GM11168 (cell line): ENCODE measurements around the gene ZFAND3.
"Not testable (repeated sequence)": the region's sequence is repeated elsewhere in the genome, so short reads cannot be mapped to it uniquely, and the experiment has no call there.

Experiments
- in situ Hi-C: fragments of 300-500 bp; cut with MboI; formaldehyde crosslinking; loops from one replicate; pipeline ENCODE4 v1.12.0; 2022; ENCODE audit warnings: low sequenced_read_pairs; ENCODE audit not compliant: unreplicated experiment

The ZFAND3 gene

DNA sequence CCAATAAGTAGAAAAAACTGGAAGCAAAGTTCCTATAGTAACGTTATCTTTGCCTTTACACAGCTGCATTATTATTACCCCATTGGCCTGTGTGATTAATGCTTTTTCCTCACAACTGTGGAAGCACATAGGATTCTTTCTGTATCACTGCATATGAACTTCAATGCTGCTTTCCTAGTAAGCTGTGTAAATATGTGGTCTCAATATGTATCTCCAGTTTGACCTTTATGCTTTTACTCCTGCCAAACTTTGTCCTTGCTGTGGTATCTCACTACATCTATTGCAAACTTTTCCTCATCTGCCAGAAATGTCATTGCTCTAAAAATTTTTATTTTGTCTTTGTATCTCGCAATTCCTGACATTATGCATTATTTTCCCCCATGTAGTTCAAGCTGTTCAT, 168.6 kb downstream of the ZFAND3 start:
- in situ Hi-C loops = no loop called here

DNA sequence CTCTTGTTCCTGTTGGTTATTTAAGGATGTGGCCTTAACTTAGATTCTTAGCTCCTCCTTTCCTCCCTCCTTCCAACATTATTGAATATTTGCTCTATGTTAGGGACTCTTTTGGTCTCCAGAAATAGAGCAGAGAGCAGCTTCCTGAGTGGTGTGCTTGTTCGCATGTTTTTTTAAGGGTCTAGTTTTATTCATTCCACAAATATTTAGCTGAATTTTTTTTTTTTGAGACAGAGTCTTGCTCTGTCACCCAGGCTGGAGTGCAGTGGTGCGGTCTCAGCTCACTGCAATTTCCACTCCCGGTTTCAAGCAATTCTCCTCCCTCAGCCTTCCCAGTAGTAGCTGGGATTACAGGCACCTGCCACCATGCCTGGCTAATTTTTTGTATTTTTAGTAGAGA, 169.2 kb downstream of the ZFAND3 start:
- in situ Hi-C loops = no loop called here

DNA sequence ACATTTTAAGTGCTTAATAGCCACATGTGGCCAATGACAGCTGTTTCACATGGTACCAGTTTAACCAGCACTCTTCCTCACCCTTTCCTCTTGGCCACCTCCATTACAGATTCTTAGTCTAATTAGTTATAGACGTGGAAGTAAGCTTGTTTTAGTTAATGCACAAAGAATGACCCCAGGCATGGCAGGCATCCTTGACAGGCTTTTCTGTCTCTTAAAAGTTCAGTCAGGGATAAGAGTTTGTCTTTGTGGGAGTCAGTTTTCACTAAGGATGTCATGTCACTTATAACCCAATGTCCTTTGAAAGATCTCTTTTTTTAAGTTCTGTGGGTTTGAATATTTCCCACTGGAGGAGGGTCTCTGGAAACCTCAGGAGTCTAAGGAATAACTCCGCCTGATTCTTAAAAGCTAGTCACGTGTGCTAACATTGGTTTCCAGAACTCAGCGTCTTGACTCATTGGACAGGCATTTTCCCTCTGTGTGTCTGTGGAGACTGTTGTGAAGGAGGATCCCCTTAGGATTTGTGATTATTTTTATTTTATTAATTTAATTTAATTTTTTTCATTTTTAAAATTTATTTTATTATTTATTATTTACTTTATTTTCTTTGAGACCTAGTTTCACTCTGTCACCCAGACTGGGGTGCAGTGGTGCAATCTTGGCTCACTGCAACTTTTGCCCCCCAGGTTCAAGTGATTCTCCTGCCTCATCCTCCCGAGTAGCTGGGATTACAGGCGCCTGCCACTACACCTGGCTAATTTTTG, 171.4 kb downstream of the ZFAND3 start:
- in situ Hi-C loops = no loop called here

- in situ Hi-C loops = no loop called here
Measured at GRCh38 chr6:37992749-37993148, 173.2 kb downstream of the ZFAND3 start.

- in situ Hi-C loops = not testable (repeated sequence)
Measured at GRCh38 chr6:37993194-37993593, 173.7 kb downstream of the ZFAND3 start.

DNA sequence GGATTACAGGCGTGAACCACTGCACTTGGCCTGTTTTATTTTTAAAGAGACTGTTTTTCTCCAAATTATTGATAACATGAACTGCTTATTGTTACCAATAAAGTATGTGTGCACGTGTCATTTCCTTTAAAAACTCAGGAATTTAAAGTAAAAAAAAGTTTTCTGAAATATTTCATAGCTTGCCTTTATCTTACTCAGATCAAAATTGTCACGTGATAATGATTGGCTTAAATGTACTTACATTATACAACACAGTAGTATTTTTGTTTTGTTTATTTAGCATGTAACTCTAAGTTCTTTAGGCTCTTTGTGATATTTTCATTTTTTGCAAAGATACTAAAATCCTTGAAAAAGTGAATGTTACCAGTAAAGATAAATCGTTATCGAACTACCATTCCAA, 174.1 kb downstream of the ZFAND3 start:
- in situ Hi-C loops = no loop called here

DNA sequence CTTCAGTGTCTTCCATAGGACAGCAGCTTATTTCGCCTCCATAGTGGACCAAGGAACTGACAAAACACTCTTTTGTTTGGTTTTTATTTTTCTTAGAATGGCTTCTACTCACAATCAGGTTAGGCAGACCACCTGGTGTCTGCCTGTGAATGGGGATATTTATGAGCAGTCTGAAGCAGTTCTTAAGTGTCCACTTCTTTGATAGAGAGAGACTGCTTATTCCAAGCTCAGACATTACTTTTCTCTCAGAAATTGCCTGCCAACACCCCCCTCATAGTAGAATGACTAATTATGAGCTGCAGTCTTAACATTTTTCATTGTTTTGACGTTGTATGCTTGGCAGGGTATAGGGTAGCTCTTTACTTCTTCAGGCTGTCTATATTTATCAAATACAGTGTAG, 174.7 kb downstream of the ZFAND3 start:
- in situ Hi-C loops = no loop called here

- in situ Hi-C loops = no loop called here
Measured at GRCh38 chr6:37998366-37998765, 178.8 kb downstream of the ZFAND3 start.

GRCh38 chr6:38001386-38001785, 181.9 kb downstream of the ZFAND3 start:
- in situ Hi-C loops = no loop called here

DNA sequence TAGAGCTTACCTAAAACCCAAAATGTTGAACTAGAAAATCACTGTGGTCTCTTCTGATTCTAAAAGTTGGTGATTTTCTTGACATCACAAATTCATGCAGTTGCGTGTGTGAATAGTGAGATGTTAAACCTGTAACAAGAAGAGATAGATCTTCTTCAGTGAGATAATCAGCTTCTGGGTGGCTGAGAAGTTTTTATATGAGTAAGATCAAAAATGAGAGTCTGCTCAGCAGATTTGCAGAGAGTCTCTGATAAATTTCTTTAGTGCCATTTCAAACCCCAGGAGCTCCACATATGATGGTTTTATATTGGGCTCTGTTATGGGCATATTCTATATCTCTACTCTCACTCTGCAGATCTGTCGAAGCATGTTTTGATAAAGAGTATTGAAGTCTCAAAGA, 185.4 kb downstream of the ZFAND3 start:
- in situ Hi-C loops = no loop called here

- in situ Hi-C loops = loop anchor here (10.0 kb wide), 1 partner anchor 217 kb away; no protein-coding TSS in a partner anchor
Measured at GRCh38 chr6:38011937-38012336, 192.4 kb downstream of the ZFAND3 start.

DNA sequence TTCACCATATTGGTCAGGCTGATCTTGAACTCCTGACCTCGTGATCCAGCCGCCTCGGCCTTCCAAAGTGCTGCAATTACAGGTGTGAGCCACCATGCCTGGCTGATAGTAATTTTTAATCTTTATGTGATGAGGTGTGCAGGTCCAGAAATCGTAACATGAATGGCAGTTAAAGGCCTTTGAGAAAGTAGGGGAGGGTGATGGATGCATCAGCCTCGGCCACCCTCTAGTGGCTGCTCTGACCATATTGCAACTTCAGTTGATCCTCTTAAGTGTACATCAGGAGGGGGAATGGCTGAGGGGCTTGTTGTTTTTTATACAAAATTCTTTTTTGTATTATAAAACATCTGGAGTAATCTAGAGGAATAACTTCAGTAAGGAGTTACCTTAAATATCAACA, 193.0 kb downstream of the ZFAND3 start:
- in situ Hi-C loops = loop anchor here (10.0 kb wide), 1 partner anchor 218 kb away; no protein-coding TSS in a partner anchor

GRCh38 chr6:38015341-38015740, 195.8 kb downstream of the ZFAND3 start:
- in situ Hi-C loops = loop anchor here (10.0 kb wide), 1 partner anchor 221 kb away; no protein-coding TSS in a partner anchor

DNA sequence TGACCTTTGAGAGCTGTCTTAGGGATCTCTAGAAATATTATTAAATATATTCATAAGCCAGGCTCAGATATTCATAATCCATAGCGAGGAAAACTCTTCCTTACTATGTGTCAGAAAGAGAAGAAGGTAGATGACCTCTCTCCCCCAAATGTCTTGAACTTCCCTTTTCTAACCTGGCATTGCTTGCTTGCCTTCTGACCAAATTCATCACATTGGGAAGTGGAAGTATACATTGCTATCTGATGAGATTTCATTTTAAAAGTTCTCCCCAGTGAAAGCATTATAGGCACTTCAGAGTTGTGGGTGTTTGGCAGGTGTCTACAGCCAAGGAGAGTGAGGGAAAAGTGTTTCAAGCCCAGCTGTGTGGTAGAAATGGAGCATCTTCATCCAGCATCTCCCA, 197.3 kb downstream of the ZFAND3 start:
- in situ Hi-C loops = loop anchor here (10.0 kb wide), 1 partner anchor 222 kb away; no protein-coding TSS in a partner anchor

- in situ Hi-C loops = loop anchor here (10.0 kb wide), 1 partner anchor 224 kb away; no protein-coding TSS in a partner anchor
Measured at GRCh38 chr6:38018755-38019165, 199.2 kb downstream of the ZFAND3 start.

DNA sequence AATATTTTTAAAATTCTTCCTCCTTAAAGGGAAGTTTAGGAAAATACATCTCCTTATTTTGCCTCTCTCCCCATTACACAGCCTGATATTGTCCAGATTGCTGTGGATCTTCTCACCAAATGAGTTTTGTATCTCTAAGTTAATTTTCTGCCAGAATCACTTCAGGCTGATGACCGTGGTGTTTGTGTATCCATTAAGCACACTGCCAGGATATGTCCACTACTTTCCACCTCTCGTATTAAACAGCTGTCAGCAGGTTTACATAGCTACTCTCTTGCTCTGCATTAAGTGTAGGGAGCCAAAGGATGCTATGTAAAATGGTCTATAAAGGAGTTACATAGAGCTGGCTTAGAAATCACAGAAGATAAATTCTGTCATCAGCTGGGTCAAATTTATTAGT, 201.1 kb downstream of the ZFAND3 start:
- in situ Hi-C loops = no loop called here

- in situ Hi-C loops = no loop called here
Measured at GRCh38 chr6:38021029-38021428, 201.5 kb downstream of the ZFAND3 start.

DNA sequence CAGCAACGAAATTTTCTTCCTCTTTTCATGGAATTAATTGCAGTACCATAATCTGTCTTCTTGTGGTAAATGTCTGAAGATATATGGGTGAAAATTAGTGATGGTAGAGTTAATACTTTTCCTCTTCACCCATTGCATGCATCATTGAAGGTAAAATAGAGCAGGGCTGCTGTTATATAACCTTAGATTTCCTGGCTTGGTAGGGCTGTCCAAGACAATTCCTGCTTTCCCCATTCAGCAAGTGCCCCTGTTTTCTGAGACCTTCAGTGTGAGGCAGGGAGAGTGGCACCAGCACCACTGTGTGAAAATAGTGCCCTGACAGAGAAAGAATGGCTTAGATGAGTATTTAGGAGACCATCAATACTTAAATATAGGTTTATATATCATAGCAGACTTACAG, 202.0 kb downstream of the ZFAND3 start:
- in situ Hi-C loops = no loop called here

- in situ Hi-C loops = no loop called here
Measured at GRCh38 chr6:38022688-38023087, 203.2 kb downstream of the ZFAND3 start.

DNA sequence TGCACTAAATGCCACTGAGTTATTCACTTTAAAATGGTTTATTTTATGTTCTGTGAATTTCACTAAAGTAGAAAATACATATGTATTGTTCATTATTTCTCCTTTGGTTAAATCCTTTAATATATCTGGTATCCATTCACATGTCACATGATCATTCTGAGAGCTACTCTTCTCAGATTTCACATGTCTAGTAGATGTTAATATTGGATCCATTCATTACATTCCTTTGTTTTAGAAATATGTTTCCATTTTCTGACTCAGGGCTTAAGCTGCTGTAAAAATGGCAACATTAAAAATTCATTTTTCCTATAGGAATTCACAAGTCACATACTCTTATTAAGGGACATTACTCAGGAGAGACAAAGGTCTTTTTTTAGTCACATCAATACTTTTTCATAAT, 205.4 kb downstream of the ZFAND3 start:
- in situ Hi-C loops = no loop called here

GRCh38 chr6:38025451-38025850, 205.9 kb downstream of the ZFAND3 start:
- in situ Hi-C loops = no loop called here
